Muscle layer of duodenum (tissue), 2 donors: ENCODE results near the gene C11orf58.

Experiments used
- H3K27ac ChIP-seq: one replicate; pipeline ENCODE4 v1.7.0; 2013; ENCODE audit warnings: mild to moderate bottlenecking, low read length
- H3K27me3 ChIP-seq: one replicate; pipeline ENCODE4 v1.7.0; 2013; ENCODE audit warnings: low read depth, mild to moderate bottlenecking, control low read depth, low read length
- H3K36me3 ChIP-seq, 2 donors: one replicate each; pipeline ENCODE4 v1.7.0; 2013; ENCODE audit warnings: low read length in 2 of 2, control low read depth in 1 of 2, mild to moderate bottlenecking in 1 of 2; ENCODE audit not compliant: insufficient read depth in 2 of 2, control insufficient read depth in 1 of 2
- H3K4me1 ChIP-seq, 2 donors: one replicate each; pipeline ENCODE4 v1.7.0; 2013; ENCODE audit warnings: low read length in 2 of 2, mild to moderate bottlenecking in 2 of 2, control low read depth in 1 of 2, moderate library complexity in 1 of 2; ENCODE audit not compliant: insufficient read depth in 2 of 2, control insufficient read depth in 1 of 2
- H3K4me3 ChIP-seq, 2 donors: one replicate each; pipeline ENCODE4 v1.7.0; 2013; ENCODE audit warnings: low read length in 2 of 2, low read depth in 1 of 2, mild to moderate bottlenecking in 1 of 2
- H3K9me3 ChIP-seq, 2 donors: one replicate each; pipeline ENCODE4 v1.7.0; 2013; ENCODE audit warnings: low read length in 2 of 2, control low read depth in 1 of 2, mild to moderate bottlenecking in 1 of 2; ENCODE audit not compliant: control insufficient read depth in 1 of 2
- donor health status: healthy.

The C11orf58 gene

GRCh38 chr11:16769386-16769785 is 30.9 kb downstream of the C11orf58 start:
- Histone ChIP-seq H3K27ac (no peak overlapping the region), H3K36me3 (no peaks in the 10 kb centered on the region), H3K4me3 (no peak overlapping the region), H3K27me3 (no peaks in the 10 kb centered on the region), H3K4me1 (no peaks in the 10 kb centered on the region), H3K9me3 (no peaks in the 10 kb centered on the region)

GRCh38 chr11:16770016-16770415 is 31.6 kb downstream of the C11orf58 start:
- Histone ChIP-seq H3K36me3 (no peaks in the 10 kb centered on the region), H3K9me3 (no peaks in the 10 kb centered on the region), H3K27ac (no peak overlapping the region), H3K27me3 (no peaks in the 10 kb centered on the region), H3K4me3 (no peak overlapping the region), H3K4me1 (no peaks in the 10 kb centered on the region)

- no peak overlapping the region for H3K27ac ChIP-seq
- H3K27me3 ChIP-seq: no peaks in the 10 kb centered on the region
- H3K36me3 ChIP-seq: no peaks in the 10 kb centered on the region
- H3K4me3 ChIP-seq: no peak overlapping the region
- no peaks in the 10 kb centered on the region for H3K9me3 ChIP-seq
- no peaks in the 10 kb centered on the region for H3K4me1 ChIP-seq
These were observed 33.1 kb downstream of the C11orf58 start for GRCh38 chr11:16771350-16772140.

- H3K36me3 ChIP-seq: no peaks in the 10 kb centered on the region
- H3K27ac ChIP-seq: no peak overlapping the region
- H3K27me3 ChIP-seq: no peaks in the 10 kb centered on the region
- H3K9me3 ChIP-seq: no peaks in the 10 kb centered on the region
- no peaks in the 10 kb centered on the region for H3K4me1 ChIP-seq
- H3K4me3 ChIP-seq: no peak overlapping the region
These were observed 33.7 kb downstream of the C11orf58 start for GRCh38 chr11:16772141-16772512.

GRCh38 chr11:16773981-16774935 is 35.8 kb downstream of the C11orf58 start:
- no peak overlapping the region for H3K4me3 ChIP-seq
- no peaks in the 10 kb centered on the region for H3K4me1 ChIP-seq
- H3K36me3 ChIP-seq: no peaks in the 10 kb centered on the region
- H3K27me3 ChIP-seq: no peaks in the 10 kb centered on the region
- no peak overlapping the region for H3K27ac ChIP-seq
- H3K9me3 ChIP-seq: no peaks in the 10 kb centered on the region

GRCh38 chr11:16774936-16775613 is 36.6 kb downstream of the C11orf58 start:
- H3K9me3 ChIP-seq: no peaks in the 10 kb centered on the region
- no peak overlapping the region for H3K27ac ChIP-seq
- no peaks in the 10 kb centered on the region for H3K4me1 ChIP-seq
- no peaks in the 10 kb centered on the region for H3K36me3 ChIP-seq
- H3K4me3 ChIP-seq: no peak overlapping the region
- H3K27me3 ChIP-seq: no peaks in the 10 kb centered on the region

GRCh38 chr11:16775614-16776283 is 37.3 kb downstream of the C11orf58 start:
- Histone ChIP-seq H3K27me3 (no peaks in the 10 kb centered on the region), H3K4me3 (no peak overlapping the region), H3K36me3 (no peaks in the 10 kb centered on the region), H3K4me1 (no peaks in the 10 kb centered on the region), H3K9me3 (no peaks in the 10 kb centered on the region), H3K27ac (no peak overlapping the region)

- Histone ChIP-seq H3K36me3 (no peaks in the 10 kb centered on the region), H3K4me1 (no peaks in the 10 kb centered on the region), H3K27me3 (no peaks in the 10 kb centered on the region), H3K27ac (no peak overlapping the region), H3K9me3 (no peaks in the 10 kb centered on the region), H3K4me3 (no peak overlapping the region)
These were observed 38.5 kb downstream of the C11orf58 start for GRCh38 chr11:16776711-16777612.

- H3K4me1 ChIP-seq: no peaks in the 10 kb centered on the region
- no peaks in the 10 kb centered on the region for H3K9me3 ChIP-seq
- H3K36me3 ChIP-seq: no peaks in the 10 kb centered on the region
- no peak overlapping the region for H3K27ac ChIP-seq
- no peaks in the 10 kb centered on the region for H3K27me3 ChIP-seq
- no peak overlapping the region for H3K4me3 ChIP-seq
These were observed 39.1 kb downstream of the C11orf58 start for GRCh38 chr11:16777613-16777975.

GRCh38 chr11:16778286-16778685 is 39.8 kb downstream of the C11orf58 start:
- H3K4me3 ChIP-seq: no peak overlapping the region
- H3K4me1 ChIP-seq: no peaks in the 10 kb centered on the region
- no peaks in the 10 kb centered on the region for H3K27me3 ChIP-seq
- no peak overlapping the region for H3K27ac ChIP-seq
- H3K9me3 ChIP-seq: no peaks in the 10 kb centered on the region
- no peaks in the 10 kb centered on the region for H3K36me3 ChIP-seq
